Right hindlimb (tissue), 1 donor: ENCODE measurements around the gene ZNF334.

Experiments
- DNase-seq: peaks from one replicate; pipeline ENCODE4 v3.0.0-alpha.2; 2018

ZNF334 gene

DNA sequence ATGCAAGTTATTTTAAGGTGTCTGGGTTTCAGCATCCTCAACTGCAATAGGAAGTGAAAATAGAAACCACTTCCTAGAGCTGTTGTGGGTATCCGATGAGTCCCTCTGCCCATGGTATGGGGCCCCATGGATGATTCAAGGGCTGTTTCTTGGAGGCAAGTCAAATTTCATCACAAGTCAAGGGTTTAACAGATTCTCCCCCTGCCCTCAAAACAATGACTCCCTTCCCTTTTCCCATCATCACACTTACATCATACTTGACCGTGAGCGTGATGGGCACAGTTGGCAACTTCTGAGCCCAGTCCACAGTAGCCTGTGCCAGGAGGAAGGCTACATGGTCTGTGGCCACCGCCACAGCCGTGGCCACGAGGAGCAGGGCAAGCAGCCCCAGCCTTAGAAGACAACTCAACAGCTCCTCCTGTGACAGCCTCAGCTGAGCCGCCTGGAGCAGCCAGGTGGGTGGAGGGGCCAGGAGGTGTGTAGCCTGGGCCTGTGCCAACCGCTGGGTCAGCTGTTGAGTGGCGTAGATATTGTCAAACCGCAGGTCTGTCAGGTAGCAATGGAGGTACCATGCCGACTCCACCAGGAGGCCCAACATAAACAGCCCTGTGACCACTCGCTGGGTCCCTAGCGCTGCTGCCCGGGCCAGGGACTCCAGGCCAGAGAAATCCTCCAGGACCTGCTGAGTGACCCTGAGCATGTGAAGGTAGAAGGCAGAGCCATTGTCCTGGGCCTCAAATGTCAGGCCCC lies 31.9 kb upstream of the ZNF334 start:
- no peak for DNase-seq

- DNase-seq = no peak
Measured at GRCh38 chr20:46544576-46544975, 31.2 kb upstream of the ZNF334 start.

DNA sequence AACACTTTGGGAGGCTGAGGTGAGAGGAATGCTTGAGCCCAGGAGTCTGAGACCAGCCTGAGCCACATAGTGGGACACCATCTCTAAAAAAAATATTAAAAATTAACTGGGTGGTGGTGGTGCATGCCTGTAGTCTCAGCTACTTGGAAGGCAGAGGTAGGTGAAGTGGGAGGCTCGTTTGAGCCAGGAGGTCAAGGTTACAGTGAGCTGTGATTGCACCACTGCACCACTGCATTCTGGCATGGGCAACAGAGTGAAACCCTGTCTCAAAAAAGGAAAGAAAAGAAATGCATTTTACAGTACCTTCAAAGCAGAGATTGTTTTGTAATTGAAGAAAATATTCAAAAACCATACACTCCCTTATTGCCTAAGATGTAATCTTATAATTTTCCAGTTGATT lies 30.6 kb upstream of the ZNF334 start:
- no peak for DNase-seq

DNA sequence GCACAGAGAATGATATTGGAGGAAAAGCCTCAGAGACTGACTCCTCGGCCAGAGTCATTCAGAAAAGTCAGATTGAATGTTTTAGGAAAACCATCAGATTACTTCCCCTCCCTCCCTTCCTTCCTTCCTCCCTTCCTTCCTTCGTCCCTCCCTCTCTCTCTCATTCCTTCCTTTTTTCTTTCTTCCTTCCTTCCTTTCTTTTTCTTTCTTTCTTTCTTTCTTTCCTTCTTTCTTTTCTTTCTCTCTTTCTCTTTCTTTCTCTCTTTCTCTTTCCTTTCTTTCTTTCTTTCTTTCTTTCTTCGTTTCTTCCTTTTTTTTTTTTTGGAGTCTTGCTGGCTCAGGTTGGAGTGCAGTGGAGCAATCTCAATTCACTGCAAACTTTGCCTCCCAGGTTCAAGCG lies 29.7 kb upstream of the ZNF334 start:
- DNase-seq = no peak

DNA sequence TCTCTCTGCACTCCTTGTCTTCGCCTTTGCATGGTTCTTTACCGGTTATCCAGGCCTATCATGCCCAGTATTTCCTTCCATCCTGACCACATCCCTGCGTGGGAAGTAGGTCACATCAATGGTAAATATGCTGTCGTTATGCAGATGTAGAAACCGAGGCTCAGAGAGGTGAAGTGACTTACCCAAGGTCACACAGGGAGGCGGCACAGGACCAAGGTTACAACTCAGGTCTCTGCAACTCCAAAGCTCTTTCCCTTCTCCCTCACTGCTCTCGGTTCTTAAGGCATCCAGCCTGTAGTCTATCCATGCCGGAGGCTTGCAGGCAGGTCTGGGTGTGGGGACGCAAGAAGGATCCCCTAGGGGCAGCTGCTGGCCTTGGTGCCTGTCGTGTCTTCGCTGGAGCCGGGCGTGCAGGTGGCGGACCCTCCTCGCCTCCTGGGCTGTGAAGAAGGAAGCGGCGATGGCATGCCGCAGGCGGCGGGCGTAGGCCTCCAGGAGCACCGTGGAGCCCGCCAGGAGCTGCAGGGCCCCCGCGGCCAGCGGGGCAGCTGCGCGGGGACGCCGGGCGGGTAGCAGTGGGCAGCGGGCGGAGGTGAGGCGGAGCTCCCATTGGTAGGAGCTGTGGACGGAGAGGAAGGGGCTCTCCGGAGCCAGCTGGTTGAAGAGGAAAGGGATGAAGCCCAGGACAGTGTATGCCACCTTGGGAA lies 28.0 kb upstream of the ZNF334 start:
- DNase-seq = no peak

GRCh38 chr20:46539113-46539512 lies 25.8 kb upstream of the ZNF334 start:
- no peak for DNase-seq

DNA sequence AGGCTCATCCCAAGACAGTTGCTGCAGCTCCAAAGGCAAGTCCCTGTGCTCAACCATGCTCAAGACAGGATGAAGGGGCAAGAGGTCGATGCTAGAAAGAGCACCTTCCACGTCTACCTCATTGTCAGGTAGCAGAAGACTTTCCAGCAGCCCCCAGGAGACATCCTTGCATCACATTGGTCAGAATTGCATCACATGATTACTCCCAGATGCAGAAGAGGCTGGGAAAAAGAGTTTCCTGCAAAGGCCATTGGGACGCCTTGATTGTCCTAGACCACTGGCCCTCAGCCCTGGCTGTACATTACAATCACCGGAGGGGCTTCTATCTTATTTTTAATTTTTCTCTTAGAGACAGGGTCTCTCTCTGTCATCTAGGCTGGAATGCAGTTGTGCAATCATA lies 17.3 kb upstream of the ZNF334 start:
- DNase-seq = no peak

GRCh38 chr20:46523696-46524328 lies 10.5 kb upstream of the ZNF334 start:
- no peak for DNase-seq

DNA sequence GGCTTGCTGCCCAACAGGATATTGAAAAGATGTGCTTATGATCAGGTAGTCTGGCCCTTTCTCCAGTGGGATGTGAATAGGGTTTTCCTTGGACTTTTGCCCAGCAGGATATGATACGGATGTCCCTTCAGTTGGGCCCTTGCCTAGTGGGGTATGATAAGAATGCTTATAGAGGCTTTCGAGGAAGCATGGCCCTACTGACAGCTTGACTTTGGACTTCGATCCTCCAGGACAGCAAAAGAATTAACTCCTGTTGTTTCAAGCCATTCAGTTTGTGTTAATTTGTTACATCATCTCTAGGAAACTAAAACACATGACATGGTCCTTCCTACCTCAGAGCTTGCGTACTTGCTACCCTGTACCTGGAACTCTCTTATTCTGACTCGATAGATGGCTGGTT lies 9.7 kb upstream of the ZNF334 start:
- no peak for DNase-seq

DNA sequence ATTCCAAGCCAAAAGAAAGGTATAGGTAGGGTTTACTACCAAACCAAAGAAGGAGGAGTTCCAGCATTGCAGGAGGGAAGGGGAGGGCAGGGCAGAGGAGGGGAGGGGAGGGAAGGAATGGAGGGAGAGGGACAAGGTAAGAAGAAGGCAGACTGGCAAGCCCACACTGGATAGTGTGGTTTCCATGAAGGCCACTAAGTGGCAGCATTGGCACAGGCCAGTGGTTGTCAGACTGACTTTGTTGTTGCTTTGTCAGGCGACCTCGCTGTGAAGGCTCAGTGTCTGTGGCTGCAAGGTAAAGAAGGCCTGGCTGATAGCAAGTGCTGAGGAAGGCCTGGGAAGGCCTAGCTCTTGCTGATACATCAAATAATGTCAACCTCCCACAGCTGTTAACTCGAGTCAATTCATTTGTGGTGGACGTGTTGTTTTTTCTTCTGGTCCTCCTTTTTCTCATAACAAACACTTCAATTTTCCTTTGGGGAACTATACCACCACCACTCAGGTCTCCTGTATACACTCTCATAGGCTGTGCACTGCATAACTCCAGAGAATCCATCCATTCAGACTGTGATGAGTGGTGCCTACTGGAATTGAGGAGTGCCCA lies 7.7 kb upstream of the ZNF334 start:
- no peak for DNase-seq

GRCh38 chr20:46520540-46520939 lies 7.2 kb upstream of the ZNF334 start:
- no peak for DNase-seq

- no peak for DNase-seq
Measured at GRCh38 chr20:46519471-46520068, 6.2 kb upstream of the ZNF334 start.

DNA sequence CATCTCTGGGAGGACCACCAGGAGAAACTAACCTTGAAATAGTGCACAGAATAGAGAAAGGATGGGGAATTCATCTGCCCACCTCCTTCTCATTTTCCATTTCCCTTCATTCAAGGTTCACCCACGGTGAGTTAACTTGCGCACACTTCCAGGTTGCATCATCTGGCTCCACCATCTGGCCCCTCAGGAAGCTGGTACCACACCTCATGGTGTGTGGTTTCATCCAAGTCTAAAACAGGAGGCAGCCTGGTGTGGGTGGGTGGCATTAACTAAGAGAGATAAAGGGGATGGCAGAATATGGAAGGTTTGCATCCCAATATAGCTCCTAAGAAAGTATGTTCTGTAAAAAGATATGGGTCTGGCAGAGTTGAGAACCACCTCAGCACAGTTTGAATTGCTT lies 3.8 kb downstream of the ZNF334 start:
- no peak for DNase-seq

DNA sequence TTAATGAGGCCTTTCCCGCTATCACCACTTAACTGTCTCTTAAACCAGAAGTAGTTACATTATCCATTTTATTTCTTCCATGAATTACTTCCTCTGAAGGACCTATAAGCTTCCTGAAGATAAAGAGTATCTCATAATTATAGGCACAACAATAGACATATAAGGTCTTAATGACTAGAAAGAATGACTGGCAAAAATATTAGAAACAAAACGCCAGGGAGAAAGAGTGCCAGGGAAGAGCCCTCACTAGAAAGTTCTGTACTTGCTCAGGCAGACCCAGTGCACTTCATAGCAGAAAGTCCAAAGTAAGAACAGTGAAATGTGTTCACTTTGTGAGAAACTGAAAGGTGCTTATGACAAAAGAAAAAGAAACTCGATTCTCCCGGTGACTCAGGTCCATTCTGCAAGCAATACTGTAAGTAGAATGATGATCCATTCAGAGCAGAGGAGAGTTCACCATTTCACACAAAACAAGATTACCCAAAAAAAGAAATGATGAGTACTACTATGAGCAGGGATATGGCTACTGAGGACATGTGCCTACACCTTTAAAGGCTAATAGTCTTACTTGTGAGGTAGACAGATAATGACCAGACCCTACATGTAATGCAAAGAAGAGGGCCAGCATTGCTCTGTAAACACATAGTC lies 5.5 kb downstream of the ZNF334 start:
- DNase-seq = no peak

GRCh38 chr20:46505506-46505905 lies 7.9 kb downstream of the ZNF334 start:
- no peak for DNase-seq

- no peak for DNase-seq
Measured at GRCh38 chr20:46501961-46502360, 11.4 kb downstream of the ZNF334 start.

DNA sequence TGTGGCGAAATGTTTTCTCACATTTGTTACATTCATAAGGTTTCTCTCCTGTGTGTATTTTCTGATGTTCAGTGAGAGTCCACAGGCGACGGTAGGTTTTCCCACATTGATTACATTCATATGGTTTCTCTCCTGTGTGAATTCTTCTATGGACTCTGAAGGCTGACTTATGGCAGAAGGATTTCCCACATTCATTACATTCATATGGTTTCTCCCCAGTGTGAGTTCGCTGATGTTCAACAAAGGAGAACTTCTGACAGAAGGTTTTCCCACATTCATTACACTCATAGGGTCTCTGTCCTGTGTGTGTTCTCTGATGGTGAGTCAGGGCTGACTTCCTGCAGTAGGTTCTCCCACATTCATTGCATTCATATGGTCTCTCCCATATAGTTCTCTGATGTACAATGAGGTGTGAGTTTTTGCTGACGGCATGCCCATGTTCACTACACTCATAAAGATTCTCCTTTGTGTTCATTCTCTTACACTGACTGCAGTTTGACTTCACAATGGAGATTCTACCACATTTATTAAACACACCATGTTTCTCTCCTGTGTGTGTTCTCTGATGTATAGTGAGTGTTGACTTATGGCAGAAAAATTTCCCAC lies 11.9 kb downstream of the ZNF334 start:
- DNase-seq = no peak

DNA sequence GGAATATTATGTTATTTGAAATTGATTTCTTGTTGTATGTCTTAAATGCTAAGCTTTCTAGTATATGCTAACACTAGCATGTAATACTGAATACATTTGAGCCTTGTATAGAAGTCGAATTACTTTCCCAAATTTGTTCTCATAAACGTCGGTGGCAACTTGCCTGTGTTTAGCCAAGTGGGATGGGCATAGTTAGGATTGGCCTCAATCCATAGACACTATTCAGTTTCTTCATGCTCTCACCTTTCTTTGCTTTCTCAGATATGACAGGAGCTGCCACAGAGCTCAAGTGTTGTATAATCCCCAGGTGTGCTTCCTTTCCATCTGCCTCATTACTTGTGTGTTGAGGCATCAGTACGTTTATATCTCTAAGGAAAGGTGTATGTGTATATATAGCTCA lies 19.3 kb downstream of the ZNF334 start:
- no peak for DNase-seq

GRCh38 chr20:46491354-46491753 lies 22.0 kb downstream of the ZNF334 start:
- no peak for DNase-seq

- no peak for DNase-seq
Measured at GRCh38 chr20:46488451-46488850, 24.9 kb downstream of the ZNF334 start.

DNA sequence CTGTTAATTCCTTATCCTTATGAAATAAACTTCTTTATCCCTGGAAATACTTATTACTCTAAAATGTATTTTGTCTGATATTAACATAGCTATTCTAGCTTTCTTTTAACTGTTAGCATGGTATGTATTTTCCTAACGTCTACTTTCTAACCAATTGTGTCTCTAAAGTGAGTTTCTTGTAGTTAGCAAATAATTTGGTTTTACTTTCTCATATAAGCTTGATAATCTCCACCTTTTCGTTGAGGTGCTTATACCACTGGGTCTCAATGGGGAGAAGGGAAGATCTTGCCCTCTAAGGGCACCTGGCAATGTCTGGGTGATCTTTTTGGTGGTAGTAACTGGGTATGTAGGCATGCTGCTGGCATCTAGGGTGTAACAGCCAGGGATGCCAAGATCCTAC lies 25.7 kb downstream of the ZNF334 start:
- DNase-seq = no peak

- DNase-seq = no peak
Measured at GRCh38 chr20:46485431-46485830, 27.9 kb downstream of the ZNF334 start.
